Panc1 (cell line): ENCODE measurements around the gene LRRC59. TPM values are rescaled to one million over a fixed set of nuclear protein-coding genes. Genes with fewer than 3 reads are reported as not detected.
A peak's percentile ranks its signal among the peaks of the same experiment; 100 is the strongest.

Experiments
- ATAC-seq: fragments of 200-7000 bp; cut with Tn5 transposase; 2 replicates; pipeline ENCODE4 v1.9.1; 2020; ENCODE audit warnings: mild to moderate bottlenecking, moderate library complexity
- BruUV-seq: library from RNA; stranded (reverse); fragments of 400-500 nt; replicated peaks from 2 replicates; lab custom pipeline; 2021; lab: Mats Ljungman, UMichigan
- CTCF ChIA-PET: fragments of 300-600 bp; sonication (Branson Sonifier 250); formaldehyde crosslinking; loops from one replicate; lab custom pipeline; 2022; ENCODE audit warnings: antibody characterized with exemption; lab: Charles Lee
- POLR2A ChIA-PET: fragments of 300-600 bp; sonication (Branson Sonifier 250); formaldehyde crosslinking; loops from one replicate; lab custom pipeline; 2022; ENCODE audit warnings: antibody characterized with exemption; lab: Charles Lee
- DNase-seq: peaks from one replicate; pipeline ENCODE4 v3.0.0-alpha.2; 2010; ENCODE audit warnings: low read depth, low spot score
- H3K27ac ChIP-seq: 2 replicates; pipeline ENCODE4 v1.5.1; 2011; ENCODE audit warnings: mild to moderate bottlenecking, low read length, inconsistent platforms
- H3K27me3 ChIP-seq: fragments of 200-500 bp; sonication (Bioruptor generic); 2 replicates; pipeline ENCODE4 v1.6.0; 2014; ENCODE audit warnings: low read length, inconsistent platforms; ENCODE audit not compliant: control insufficient read depth, insufficient read depth
- H3K36me3 ChIP-seq: fragments of 200-500 bp; sonication (Bioruptor generic); 2 replicates; pipeline ENCODE4 v1.5.1; 2014; ENCODE audit warnings: inconsistent platforms, mild to moderate bottlenecking, low read length, moderate library complexity; ENCODE audit not compliant: control insufficient read depth, insufficient read depth
- H3K4me1 ChIP-seq: 2 replicates; pipeline ENCODE4 v1.5.1; 2011; ENCODE audit warnings: inconsistent platforms, mild to moderate bottlenecking, low read length, moderate library complexity; ENCODE audit not compliant: control insufficient read depth, insufficient read depth
- H3K4me3 ChIP-seq, 2 experiments: 2 replicates each; pipeline ENCODE4 v1.5.1; 2011 to 2012; ENCODE audit warnings: low read depth in 2 of 2, low read length in 2 of 2, mild to moderate bottlenecking in 2 of 2, inconsistent platforms in 1 of 2, moderate library complexity in 1 of 2
- H3K9me3 ChIP-seq: fragments of 200-500 bp; sonication (Bioruptor generic); 2 replicates; pipeline ENCODE4 v1.5.1; 2014; ENCODE audit warnings: low read depth, mild to moderate bottlenecking, inconsistent platforms, low read length, moderate library complexity; ENCODE audit not compliant: control insufficient read depth, insufficient read depth
- CTCF ChIP-seq: fragments of 450-650 bp; IDR thresholded peaks from 2 replicates; pipeline ENCODE4 v1.5.1; 2017; ENCODE audit warnings: mild to moderate bottlenecking
- POLR2AphosphoS5 ChIP-seq: IDR thresholded peaks from 2 replicates; pipeline ENCODE4 v1.6.1; 2012; ENCODE audit warnings: mild to moderate bottlenecking, low read depth, low read length, moderate library complexity
- REST ChIP-seq, 2 experiments: IDR thresholded peaks; 2 replicates each; pipeline ENCODE4 v1.6.1; 2011 to 2012; ENCODE audit warnings: low read depth in 2 of 2, control low read depth in 1 of 2, low read length in 1 of 2, mild to moderate bottlenecking in 1 of 2, moderate library complexity in 1 of 2; ENCODE audit not compliant: insufficient read depth in 1 of 2
- SIN3A ChIP-seq: IDR thresholded peaks from 2 replicates; pipeline ENCODE4 v1.6.1; 2012; ENCODE audit warnings: low read depth, mild to moderate bottlenecking, low read length, moderate library complexity, borderline replicate concordance; ENCODE audit not compliant: insufficient read depth
- TCF7L2 ChIP-seq: IDR thresholded peaks from 2 replicates; pipeline ENCODE4 v1.6.1; 2011; ENCODE audit warnings: mild to moderate bottlenecking, low read depth, low read length, inconsistent platforms
- in situ Hi-C: cut with HindIII; loops from 2 replicates; pipeline ENCODE4 v1.10.0; 2016; ENCODE audit warnings: low sequenced_read_pairs, low pct_unique_long_range_greater_than_20kb
- intact Hi-C: fragments of 100-400 bp; cut with micrococcal nuclease; formaldehyde crosslinking; loops from one replicate; pipeline ENCODE4 v1.10.0; 2022; ENCODE audit not compliant: unreplicated experiment
- total RNA-seq: library from RNA; stranded (reverse); gene quantifications from one replicate; pipeline ENCODE4 v1.2.1, GENCODE V29; 2021; ENCODE audit not compliant: unreplicated experiment

The LRRC59 gene
- total RNA-seq, 1 experiment from 2014 or later, result 167 TPM

- no peak for TF ChIP-seq REST (IDR thresholded peaks at IDR 0.05; ENCODE audit: insufficient read depth in 1 of 2, low read depth in 2 of 2, low read length in 1 of 2)
- no peak for TF ChIP-seq TCF7L2
- TF ChIP-seq SIN3A, result no peak
- TF ChIP-seq POLR2AphosphoS5, result no peak
- TF ChIP-seq CTCF, result no peak
- ATAC-seq, result peak; percentile 17
Observed at GRCh38 chr17:50397919-50398285, 579 bp upstream of the LRRC59 start.

GRCh38 chr17:50396261-50397110, 837 bp downstream of the LRRC59 start:
- Histone ChIP-seq H3K4me1 (peaks cover 14% of the 10 kb centered on the region; the same call in 1 of the 2 replicates), H3K36me3 (peaks cover 46% of the 10 kb centered on the region), H3K4me3 (peak overlapping the region; percentile 87 to 100), H3K27ac (peak overlapping the region; percentile 95), H3K9me3 (no peaks in the 10 kb centered on the region), H3K27me3 (no peaks in the 10 kb centered on the region)
- no TSS peak for BruUV-seq
- TF ChIP-seq CTCF, result no peak
- no peak for TF ChIP-seq TCF7L2
- no peak for TF ChIP-seq REST (IDR thresholded peaks at IDR 0.05; ENCODE audit: insufficient read depth in 1 of 2, low read depth in 2 of 2, low read length in 1 of 2)
- DNase-seq (no peak), ATAC-seq (peak; percentile 50)
- POLR2A ChIA-PET, result interaction anchor here (1.7 kb wide), 1 partner anchor 23 kb away, joined by 5 read pairs; the partner anchor contains the start of genes EME1 and MRPL27
- intact Hi-C loops, result no loop called here
- in situ Hi-C loops, result no loop called here
- CTCF ChIA-PET, result interaction anchor here (0.5 to 2.7 kb wide), 11 partner anchors 9 to 313 kb away, joined by 3 to 21 read pairs (median 3); partner anchors contain the start of gene RSAD1

More at GRCh38 chr17:50397919-50398285, 579 bp upstream of the LRRC59 start:
- Histone ChIP-seq H3K27ac (peak overlapping the region; percentile 95), H3K9me3 (no peaks in the 10 kb centered on the region), H3K27me3 (no peaks in the 10 kb centered on the region), H3K4me1 (peaks cover 14% of the 10 kb centered on the region; the same call in 1 of the 2 replicates), H3K4me3 (peak overlapping the region; percentile 87 to 100), H3K36me3 (peaks cover 34% of the 10 kb centered on the region)
- in situ Hi-C loops (no loop called here), intact Hi-C loops (no loop called here)
- DNase-seq, result no peak
- ChIA-PET POLR2A (no interaction called here), CTCF (interaction anchor here (0.7 to 2.7 kb wide), 6 partner anchors 17 to 129 kb away, joined by 3 to 21 read pairs (median 4); partner anchors contain the start of gene RSAD1)
- BruUV-seq, result no TSS peak
